ENCODE measurements around the gene MRPS6. TPM values are rescaled to one million over a fixed set of nuclear protein-coding genes. Genes with fewer than 3 reads are reported as not detected.

The MRPS6 gene
- 76.7 and 78.8 TPM in 2 replicates for total RNA-seq
- long read RNA-seq, transcript MRPS6-201 (3 exons, 990 nt) = major isoform, 42 of 53 reads
- long read RNA-seq, partial matches to known transcripts = 2 of 53 reads
- long read RNA-seq, other reads (novel, unspliced or antisense) = 9 of 53 reads

GRCh38 chr21:34073032-34073748 is at the start of gene MRPS6, which contains the start of gene SLC5A3:
TSS of gene MRPS6 (plus strand) at chr21:34073578. CDS start at chr21:34073701, 123 bp downstream.
TSS of gene SLC5A3 (plus strand) at chr21:34073578. CDS start at chr21:34095199, 21,621 bp downstream.
- peak within 1 kb of the TSS; percentile 98 for H3K27ac Mint-ChIP-seq
- H3K27me3 Mint-ChIP-seq = peaks cover 12% of the 10 kb centered on the region
- H3K36me3 Mint-ChIP-seq (ENCODE audit: insufficient read depth) = peaks cover 6% of the 10 kb centered on the region
- peak; percentile 84 for DNase-seq (ENCODE audit: low spot score, unreplicated experiment)
- H3K4me3 Mint-ChIP-seq (ENCODE audit: low read depth) = peak within 1 kb of the TSS; percentile 89
- H3K4me1 Mint-ChIP-seq (ENCODE audit: low read depth) = peaks cover 25% of the 10 kb centered on the region
- TF ChIP-seq, protein P1, sequence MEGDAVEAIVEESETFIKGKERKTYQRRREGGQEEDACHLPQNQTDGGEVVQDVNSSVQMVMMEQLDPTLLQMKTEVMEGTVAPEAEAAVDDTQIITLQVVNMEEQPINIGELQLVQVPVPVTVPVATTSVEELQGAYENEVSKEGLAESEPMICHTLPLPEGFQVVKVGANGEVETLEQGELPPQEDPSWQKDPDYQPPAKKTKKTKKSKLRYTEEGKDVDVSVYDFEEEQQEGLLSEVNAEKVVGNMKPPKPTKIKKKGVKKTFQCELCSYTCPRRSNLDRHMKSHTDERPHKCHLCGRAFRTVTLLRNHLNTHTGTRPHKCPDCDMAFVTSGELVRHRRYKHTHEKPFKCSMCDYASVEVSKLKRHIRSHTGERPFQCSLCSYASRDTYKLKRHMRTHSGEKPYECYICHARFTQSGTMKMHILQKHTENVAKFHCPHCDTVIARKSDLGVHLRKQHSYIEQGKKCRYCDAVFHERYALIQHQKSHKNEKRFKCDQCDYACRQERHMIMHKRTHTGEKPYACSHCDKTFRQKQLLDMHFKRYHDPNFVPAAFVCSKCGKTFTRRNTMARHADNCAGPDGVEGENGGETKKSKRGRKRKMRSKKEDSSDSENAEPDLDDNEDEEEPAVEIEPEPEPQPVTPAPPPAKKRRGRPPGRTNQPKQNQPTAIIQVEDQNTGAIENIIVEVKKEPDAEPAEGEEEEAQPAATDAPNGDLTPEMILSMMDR (IDR thresholded peaks at IDR 0.05; ENCODE audit: unreplicated experiment) = peak; percentile 24
- no peaks in the 10 kb centered on the region for H3K9me3 Mint-ChIP-seq (ENCODE audit: low read depth)

- TF ChIP-seq, protein P1 (IDR thresholded peaks at IDR 0.05; ENCODE audit: unreplicated experiment) = no peak
- peaks cover 3% of the 10 kb centered on the region for H3K9me3 Mint-ChIP-seq (ENCODE audit: low read depth)
- no peak overlapping the region for H3K27ac Mint-ChIP-seq
- no peaks in the 10 kb centered on the region for H3K27me3 Mint-ChIP-seq
- H3K4me1 Mint-ChIP-seq (ENCODE audit: low read depth) = peaks cover 12% of the 10 kb centered on the region
- H3K4me3 Mint-ChIP-seq (ENCODE audit: low read depth) = no peak overlapping the region
- no peaks in the 10 kb centered on the region for H3K36me3 Mint-ChIP-seq (ENCODE audit: insufficient read depth)
- DNase-seq (ENCODE audit: low spot score, unreplicated experiment) = no peak
Measured at GRCh38 chr21:34023691-34024373, 49.5 kb upstream of the MRPS6 start.

DNA sequence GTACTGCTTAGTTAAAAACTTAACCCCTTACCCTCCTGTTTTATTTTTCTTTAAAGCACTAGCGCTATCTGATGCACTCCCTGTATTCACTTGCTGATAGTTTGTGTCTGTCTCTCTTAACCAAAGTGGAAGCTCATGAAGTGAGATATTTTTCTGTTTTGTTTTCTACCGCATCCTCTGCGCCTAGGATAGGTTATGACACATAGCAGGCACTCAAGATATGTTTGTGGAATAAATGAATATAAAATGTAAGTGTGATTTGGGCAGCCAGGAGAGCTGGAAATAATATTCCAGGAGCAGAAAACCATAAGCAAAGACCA is 49.0 kb upstream of the MRPS6 start:
- Mint-ChIP-seq H3K4me1 (ENCODE audit: low read depth) (peaks cover 12% of the 10 kb centered on the region), H3K36me3 (ENCODE audit: insufficient read depth) (no peaks in the 10 kb centered on the region), H3K4me3 (ENCODE audit: low read depth) (no peak overlapping the region), H3K27ac (no peak overlapping the region), H3K27me3 (no peaks in the 10 kb centered on the region), H3K9me3 (ENCODE audit: low read depth) (peaks cover 3% of the 10 kb centered on the region)
- TF ChIP-seq, protein P1 (IDR thresholded peaks at IDR 0.05; ENCODE audit: unreplicated experiment) = no peak
- no peak for DNase-seq (ENCODE audit: low spot score, unreplicated experiment)

- Mint-ChIP-seq H3K4me1 (ENCODE audit: low read depth) (peaks cover 10% of the 10 kb centered on the region), H3K4me3 (ENCODE audit: low read depth) (no peak overlapping the region)
- TF ChIP-seq, protein P1 (IDR thresholded peaks at IDR 0.05; ENCODE audit: unreplicated experiment) = no peak
Measured at GRCh38 chr21:34027721-34028461, 45.5 kb upstream of the MRPS6 start.

More at GRCh38 chr21:34027721-34028461, 45.5 kb upstream of the MRPS6 start:
- DNase-seq (ENCODE audit: low spot score, unreplicated experiment) = no peak
- H3K9me3 Mint-ChIP-seq (ENCODE audit: low read depth) = peaks cover 5% of the 10 kb centered on the region
- H3K27ac Mint-ChIP-seq = no peak overlapping the region
- H3K27me3 Mint-ChIP-seq = no peaks in the 10 kb centered on the region
- no peaks in the 10 kb centered on the region for H3K36me3 Mint-ChIP-seq (ENCODE audit: insufficient read depth)

Measured in progenitor cell of endocrine pancreas (in vitro differentiated cells).